Activated naive CD4-positive, alpha-beta T cell treated with anti-CD3 and anti-CD28 coated beads, Interleukin-2, amount 50 U/mL, for 24 hours (primary cell): ENCODE data around the gene DNM1L.

Experiments
- H3K27ac Mint-ChIP-seq: one replicate; pipeline ENCODE4 v1.8.0; 2021; ENCODE audit warnings: mild to moderate bottlenecking, mixed read lengths
- H3K27me3 Mint-ChIP-seq: one replicate; pipeline ENCODE4 v1.8.0; 2021; ENCODE audit warnings: mixed read lengths
- H3K36me3 Mint-ChIP-seq: one replicate; pipeline ENCODE4 v1.8.0; 2021; ENCODE audit warnings: mixed read lengths
- H3K4me1 Mint-ChIP-seq: one replicate; pipeline ENCODE4 v1.8.0; 2021; ENCODE audit warnings: mixed read lengths
- H3K4me3 Mint-ChIP-seq: one replicate; pipeline ENCODE4 v1.8.0; 2021; ENCODE audit warnings: mild to moderate bottlenecking, mixed read lengths
- H3K9me3 Mint-ChIP-seq: one replicate; pipeline ENCODE4 v1.8.0; 2021; ENCODE audit warnings: mixed read lengths

Gene DNM1L

DNA sequence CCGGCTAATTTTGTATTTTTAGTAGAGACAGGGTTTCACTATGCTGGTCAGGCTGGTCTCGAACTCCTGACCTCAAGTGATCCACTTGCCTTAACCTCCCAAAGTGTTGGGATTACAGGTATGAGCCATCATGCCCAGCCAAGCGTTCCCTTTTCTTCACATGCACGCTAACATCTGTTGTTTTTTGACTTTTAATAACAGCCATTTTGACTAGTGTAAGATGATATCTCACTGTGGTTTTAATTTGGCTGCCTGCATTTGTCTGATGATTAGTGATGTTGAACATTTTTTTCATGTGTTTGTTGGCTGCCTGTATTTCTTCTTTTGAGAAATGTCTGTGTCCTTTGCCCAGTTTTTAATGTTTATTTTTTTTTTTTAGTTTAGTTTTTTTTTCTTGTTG, 86.8 kb downstream of the DNM1L start:
- no peaks in the 10 kb centered on the region for H3K4me1 Mint-ChIP-seq
- no peaks in the 10 kb centered on the region for H3K36me3 Mint-ChIP-seq
- peaks cover 16% of the 10 kb centered on the region for H3K27me3 Mint-ChIP-seq
- H3K4me3 Mint-ChIP-seq: no peak overlapping the region
- H3K27ac Mint-ChIP-seq: no peak overlapping the region
- no peaks in the 10 kb centered on the region for H3K9me3 Mint-ChIP-seq

DNA sequence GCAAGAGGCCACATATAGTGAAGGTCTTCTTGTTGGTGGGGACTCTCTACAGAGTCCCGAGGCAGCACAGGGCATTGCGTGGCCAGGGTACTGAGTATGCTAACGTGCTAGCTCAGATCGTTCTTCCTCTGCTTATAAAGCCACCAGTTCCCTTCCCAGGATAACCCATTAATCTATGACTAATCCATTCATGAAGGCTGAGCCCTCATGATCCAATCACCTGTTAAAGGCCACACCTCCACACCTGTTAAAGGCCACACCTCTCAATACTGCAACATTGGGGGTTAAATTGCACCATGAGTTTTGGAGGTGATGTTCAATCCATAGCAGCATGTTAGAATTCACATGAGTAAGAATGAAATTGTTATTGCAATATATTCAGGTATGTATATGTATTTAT, 89.4 kb downstream of the DNM1L start:
- no peak overlapping the region for H3K27ac Mint-ChIP-seq
- no peaks in the 10 kb centered on the region for H3K4me1 Mint-ChIP-seq
- H3K4me3 Mint-ChIP-seq: no peak overlapping the region
- peaks cover 15% of the 10 kb centered on the region for H3K27me3 Mint-ChIP-seq
- no peaks in the 10 kb centered on the region for H3K36me3 Mint-ChIP-seq
- H3K9me3 Mint-ChIP-seq: no peaks in the 10 kb centered on the region

DNA sequence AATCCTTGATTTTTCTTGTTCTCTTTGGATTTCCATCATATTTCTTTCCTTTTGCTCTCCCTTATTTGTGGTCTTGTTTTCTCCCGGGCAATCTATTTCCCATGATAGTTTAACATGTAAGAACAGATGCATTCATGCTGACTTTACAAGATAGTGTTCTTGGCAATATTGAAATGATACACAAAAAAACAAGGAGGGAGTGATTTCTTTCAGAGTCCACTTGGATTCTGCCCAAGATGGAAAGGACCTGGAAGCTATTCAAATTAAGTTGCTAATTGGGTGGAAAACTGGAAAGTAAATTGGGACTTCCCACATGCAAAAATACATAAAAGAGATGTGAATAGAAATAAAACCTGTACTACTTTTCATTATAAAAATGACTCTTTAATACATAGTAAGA, 91.0 kb downstream of the DNM1L start:
- H3K9me3 Mint-ChIP-seq: no peaks in the 10 kb centered on the region

DNA sequence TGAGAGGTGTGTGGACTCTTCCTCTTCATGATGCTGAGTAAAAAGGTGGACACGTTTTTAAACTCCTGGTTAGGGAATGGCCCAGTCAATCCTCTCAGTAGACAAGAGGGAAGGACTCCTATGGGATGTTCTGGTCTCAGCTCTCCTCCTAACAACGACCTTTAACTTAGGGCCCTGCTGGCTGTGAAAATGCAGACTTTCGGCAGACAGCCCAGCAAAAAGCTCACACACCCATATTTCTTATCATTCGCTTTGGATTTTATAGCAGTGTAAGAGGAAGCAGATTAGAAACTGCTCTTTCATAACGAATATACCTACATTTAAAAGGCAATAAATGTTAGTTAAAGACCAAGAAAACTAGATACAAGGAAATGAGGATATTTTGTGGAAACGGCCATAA, 94.6 kb downstream of the DNM1L start:
- no peak overlapping the region for H3K4me3 Mint-ChIP-seq
- H3K4me1 Mint-ChIP-seq: no peaks in the 10 kb centered on the region
- no peak overlapping the region for H3K27ac Mint-ChIP-seq
- no peaks in the 10 kb centered on the region for H3K9me3 Mint-ChIP-seq
- H3K27me3 Mint-ChIP-seq: peaks cover 12% of the 10 kb centered on the region
- no peaks in the 10 kb centered on the region for H3K36me3 Mint-ChIP-seq

More for the DNA sequence above, 91.0 kb downstream of the DNM1L start:
- Mint-ChIP-seq H3K27me3 (peaks cover 18% of the 10 kb centered on the region), H3K4me3 (no peak overlapping the region), H3K36me3 (no peaks in the 10 kb centered on the region), H3K27ac (no peak overlapping the region), H3K4me1 (no peaks in the 10 kb centered on the region)

DNA sequence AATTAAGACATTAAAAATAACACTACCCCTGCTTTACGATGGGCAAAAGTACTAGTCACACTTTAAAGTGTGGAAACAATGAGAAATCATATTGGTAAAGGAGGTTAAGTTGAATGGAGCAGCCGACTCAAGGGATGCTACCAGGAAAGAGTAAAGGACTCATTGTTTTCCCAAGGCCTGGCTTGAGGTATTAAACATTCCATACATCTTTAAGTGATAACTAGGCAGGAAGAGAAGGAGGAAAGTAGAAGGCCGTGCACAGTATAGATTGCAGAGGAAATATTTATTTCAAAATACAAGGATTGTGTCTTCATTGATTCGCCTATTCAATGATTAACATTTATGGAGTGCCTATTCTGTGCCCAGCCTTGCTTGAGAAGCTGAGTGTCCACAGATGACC, 97.2 kb downstream of the DNM1L start:
- Mint-ChIP-seq H3K4me1 (no peaks in the 10 kb centered on the region), H3K27ac (no peak overlapping the region), H3K27me3 (peaks cover 5% of the 10 kb centered on the region), H3K9me3 (no peaks in the 10 kb centered on the region), H3K36me3 (no peaks in the 10 kb centered on the region), H3K4me3 (no peak overlapping the region)

DNA sequence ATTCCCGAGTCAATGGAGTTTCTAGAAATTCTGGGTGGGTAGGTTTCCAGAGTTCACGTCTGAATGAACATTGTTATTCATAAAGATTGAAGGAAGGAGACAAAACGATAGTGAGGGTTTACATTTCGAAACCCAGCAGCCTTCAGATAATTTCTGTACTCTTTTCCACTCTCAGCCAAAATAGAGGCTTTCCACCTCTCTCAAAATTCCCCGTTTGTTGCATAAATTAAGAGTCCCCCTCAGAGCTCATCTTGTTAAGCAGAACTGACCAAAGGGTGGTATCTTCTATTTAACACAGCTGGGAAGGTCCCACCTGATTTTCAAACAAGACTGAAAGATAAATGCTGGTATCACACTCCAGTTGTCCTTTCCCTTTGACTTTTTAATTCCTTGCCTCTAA, 98.1 kb downstream of the DNM1L start:
- Mint-ChIP-seq H3K27me3 (peaks cover 5% of the 10 kb centered on the region), H3K9me3 (no peaks in the 10 kb centered on the region), H3K36me3 (no peaks in the 10 kb centered on the region), H3K4me1 (no peaks in the 10 kb centered on the region), H3K27ac (no peak overlapping the region), H3K4me3 (no peak overlapping the region)

DNA sequence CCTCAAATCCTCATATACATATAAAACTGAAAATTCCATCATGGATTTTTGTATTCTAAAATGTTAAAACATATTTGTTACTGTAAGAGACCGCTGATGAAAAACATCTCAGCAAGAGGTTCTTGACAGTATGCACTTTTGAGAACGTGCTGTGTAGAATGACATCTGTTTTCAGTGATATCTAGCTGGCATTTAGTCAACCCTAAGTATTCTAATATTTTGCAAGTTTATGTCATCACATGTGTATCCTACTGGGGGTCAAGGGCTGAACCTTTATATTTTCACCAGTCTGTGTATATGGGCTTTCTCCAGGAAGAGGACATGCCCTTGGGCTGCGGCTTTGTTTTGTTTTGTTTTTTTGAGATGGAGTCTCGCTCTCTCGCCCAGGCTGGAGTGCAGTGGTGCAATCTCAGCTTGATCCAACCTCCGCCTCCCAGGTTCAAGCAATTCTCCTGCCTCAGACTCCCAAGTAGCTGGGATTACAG, 98.6 kb downstream of the DNM1L start:
- H3K36me3 Mint-ChIP-seq: no peaks in the 10 kb centered on the region
- H3K27me3 Mint-ChIP-seq: peaks cover 3% of the 10 kb centered on the region
- no peaks in the 10 kb centered on the region for H3K9me3 Mint-ChIP-seq
- H3K27ac Mint-ChIP-seq: no peak overlapping the region
- H3K4me3 Mint-ChIP-seq: no peak overlapping the region
- H3K4me1 Mint-ChIP-seq: no peaks in the 10 kb centered on the region

DNA sequence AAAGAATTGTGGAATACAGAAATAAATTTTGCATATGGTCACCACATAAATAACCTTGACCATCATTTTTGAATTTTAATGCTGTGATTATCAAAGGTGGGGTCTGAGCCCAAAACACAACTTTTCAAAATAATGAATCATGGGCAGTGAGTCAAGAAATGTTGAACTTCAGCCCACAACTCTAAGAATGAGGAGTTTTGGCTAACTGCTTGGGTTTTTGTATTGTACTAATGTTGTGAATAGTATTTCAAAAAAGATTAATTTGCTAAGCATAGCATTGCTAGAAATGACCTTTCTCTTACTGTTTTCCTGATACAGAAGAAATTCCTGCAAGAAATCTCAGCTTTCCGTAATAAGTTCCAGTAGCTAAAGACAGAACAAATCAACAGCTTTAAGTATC, 101.0 kb downstream of the DNM1L start:
- H3K27ac Mint-ChIP-seq: no peak overlapping the region
- peaks cover 6% of the 10 kb centered on the region for H3K27me3 Mint-ChIP-seq
- no peaks in the 10 kb centered on the region for H3K9me3 Mint-ChIP-seq
- H3K4me1 Mint-ChIP-seq: no peaks in the 10 kb centered on the region
- no peaks in the 10 kb centered on the region for H3K36me3 Mint-ChIP-seq
- H3K4me3 Mint-ChIP-seq: no peak overlapping the region

DNA sequence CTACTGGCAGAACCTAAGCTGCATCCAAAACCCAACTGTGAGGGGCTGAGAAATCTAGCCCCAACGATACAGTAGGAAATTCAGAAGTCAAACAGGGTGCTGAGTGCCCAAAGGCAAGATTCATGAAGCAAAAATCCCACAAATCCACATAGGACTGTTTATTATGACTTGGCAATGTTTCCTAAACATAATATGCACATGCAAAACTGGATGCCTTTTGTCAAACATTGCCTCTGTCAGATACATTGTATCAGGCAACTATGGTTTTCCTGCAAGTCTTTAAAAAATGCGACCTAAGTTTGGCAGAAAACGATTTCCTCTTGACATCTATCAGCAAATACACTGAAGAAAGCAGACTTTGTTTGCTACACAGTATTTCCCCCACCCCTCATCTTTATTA, 103.9 kb downstream of the DNM1L start:
- H3K4me3 Mint-ChIP-seq: no peak overlapping the region
- peaks cover 7% of the 10 kb centered on the region for H3K27me3 Mint-ChIP-seq
- no peak overlapping the region for H3K27ac Mint-ChIP-seq
- H3K36me3 Mint-ChIP-seq: no peaks in the 10 kb centered on the region
- H3K9me3 Mint-ChIP-seq: no peaks in the 10 kb centered on the region
- no peaks in the 10 kb centered on the region for H3K4me1 Mint-ChIP-seq

DNA sequence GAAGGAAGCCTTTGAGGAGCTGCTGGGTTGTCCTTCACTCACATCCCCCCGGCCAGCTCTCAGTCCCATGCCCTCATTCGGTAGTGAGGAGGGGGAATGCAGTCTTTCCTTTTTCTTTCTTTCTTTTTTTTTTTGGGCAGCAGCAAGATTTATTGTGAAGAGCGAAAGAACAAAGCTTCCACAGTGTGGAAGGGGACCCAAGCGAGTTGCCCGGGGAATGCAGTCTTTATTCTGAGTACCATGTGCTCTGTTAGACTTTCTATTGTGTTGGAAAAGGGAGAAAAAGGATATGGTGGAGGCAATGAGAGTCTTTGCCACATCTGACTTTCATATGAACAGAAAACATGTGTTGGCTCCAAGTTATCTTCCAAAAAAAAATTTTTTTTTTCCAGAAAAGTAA, 106.5 kb downstream of the DNM1L start:
- no peaks in the 10 kb centered on the region for H3K9me3 Mint-ChIP-seq
- H3K36me3 Mint-ChIP-seq: no peaks in the 10 kb centered on the region
- no peak overlapping the region for H3K27ac Mint-ChIP-seq
- no peak overlapping the region for H3K4me3 Mint-ChIP-seq
- peaks cover 7% of the 10 kb centered on the region for H3K27me3 Mint-ChIP-seq
- no peaks in the 10 kb centered on the region for H3K4me1 Mint-ChIP-seq

DNA sequence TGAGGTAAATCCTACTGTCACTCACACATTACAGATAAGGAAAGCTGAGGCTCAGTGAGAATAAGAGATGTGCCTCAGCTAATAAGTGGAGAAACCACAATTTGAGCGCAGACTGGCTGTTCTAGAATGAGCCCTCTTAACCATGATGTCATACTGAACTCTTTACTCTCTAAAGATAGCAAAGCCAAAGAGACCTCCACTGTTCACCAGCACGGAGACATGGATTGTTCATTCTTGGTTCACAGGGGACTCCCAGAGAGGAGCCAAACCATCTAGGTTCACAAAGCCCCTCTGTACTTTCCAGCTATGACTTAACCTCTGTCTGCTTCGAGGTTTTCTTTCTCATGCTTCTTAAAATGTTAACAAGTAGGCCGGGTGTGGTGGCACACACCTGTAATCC, 109.3 kb downstream of the DNM1L start:
- Mint-ChIP-seq H3K27me3 (peaks cover 7% of the 10 kb centered on the region), H3K27ac (no peak overlapping the region), H3K4me3 (no peak overlapping the region), H3K9me3 (no peaks in the 10 kb centered on the region), H3K4me1 (no peaks in the 10 kb centered on the region), H3K36me3 (no peaks in the 10 kb centered on the region)

DNA sequence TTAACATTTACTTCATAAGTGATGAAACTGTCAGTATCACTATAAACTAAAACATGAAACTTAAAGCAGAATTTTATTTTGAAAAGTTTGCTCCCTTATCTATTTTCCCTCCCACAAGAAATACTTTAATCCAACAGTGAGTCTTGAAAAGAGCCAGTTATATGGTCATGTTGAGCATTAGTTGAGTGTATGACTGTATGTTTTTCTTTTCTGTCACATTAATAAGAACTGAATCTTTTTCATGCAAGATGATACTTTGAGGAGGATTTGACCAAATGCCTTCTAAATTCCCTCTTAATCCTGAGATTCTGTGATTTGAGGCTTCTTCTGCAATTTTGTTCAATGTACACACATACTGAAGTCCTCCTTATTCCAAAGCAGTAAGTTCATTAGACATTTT, 110.3 kb downstream of the DNM1L start:
- Mint-ChIP-seq H3K4me1 (no peaks in the 10 kb centered on the region), H3K27ac (no peak overlapping the region), H3K9me3 (no peaks in the 10 kb centered on the region), H3K36me3 (no peaks in the 10 kb centered on the region), H3K27me3 (peaks cover 3% of the 10 kb centered on the region), H3K4me3 (no peak overlapping the region)

DNA sequence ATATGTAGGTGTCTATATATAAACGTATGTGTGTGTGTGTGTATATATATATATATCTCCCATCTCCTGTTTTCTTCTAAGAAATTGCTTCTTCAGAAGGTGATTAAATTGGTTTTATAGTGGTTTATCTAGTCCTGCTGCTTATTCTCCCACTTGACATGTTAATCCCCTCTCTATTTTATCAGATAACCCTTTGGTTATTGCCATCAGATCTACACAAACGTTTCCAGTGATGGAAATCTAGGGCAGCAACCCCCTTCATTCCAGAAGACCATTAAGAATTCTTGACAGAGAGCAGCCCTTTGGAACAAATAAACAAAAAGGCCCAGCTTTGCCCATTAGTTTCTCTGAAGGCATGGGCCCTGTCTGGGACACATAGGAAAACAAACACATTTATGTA, 110.8 kb downstream of the DNM1L start:
- Mint-ChIP-seq H3K4me3 (no peak overlapping the region), H3K36me3 (no peaks in the 10 kb centered on the region), H3K9me3 (no peaks in the 10 kb centered on the region), H3K27me3 (peaks cover 1% of the 10 kb centered on the region), H3K27ac (no peak overlapping the region), H3K4me1 (no peaks in the 10 kb centered on the region)

DNA sequence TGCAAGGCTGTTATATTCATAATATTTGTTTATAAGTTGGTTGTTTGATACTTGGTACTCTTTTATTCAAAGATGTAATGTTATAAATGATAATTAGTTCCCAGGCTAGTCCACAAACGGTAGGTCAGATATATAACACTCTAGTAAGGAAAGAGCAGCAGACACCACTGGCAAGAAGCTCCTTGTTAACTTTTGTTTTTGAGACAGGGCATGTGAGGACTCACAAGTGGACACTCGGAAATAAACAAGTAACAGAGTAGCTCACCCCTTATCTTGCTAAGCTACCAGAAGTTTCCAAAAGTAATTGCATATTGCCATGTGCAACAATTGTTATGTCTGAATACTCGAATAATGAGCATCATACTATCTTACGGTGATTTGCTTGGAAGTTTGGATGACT, 115.2 kb downstream of the DNM1L start:
- Mint-ChIP-seq H3K36me3 (no peaks in the 10 kb centered on the region), H3K4me1 (no peaks in the 10 kb centered on the region), H3K27ac (no peak overlapping the region), H3K9me3 (no peaks in the 10 kb centered on the region), H3K4me3 (no peak overlapping the region), H3K27me3 (peaks cover 1% of the 10 kb centered on the region)
